ENCODE data around the gene EVA1C. TPM values are rescaled to one million over a fixed set of nuclear protein-coding genes. Genes with fewer than 3 reads are reported as not detected.
A peak's percentile ranks its signal among the peaks of the same experiment; 100 is the strongest.

The EVA1C gene
- total RNA-seq, 1 experiment from 2014 or later: 0.98 TPM

- Histone ChIP-seq H2BK20ac (ENCODE audit: low read depth, low read length, poor library complexity, severe bottlenecking) (no peak overlapping the region), H3K9ac (ENCODE audit: extremely low read depth, insufficient read length, low read length) (no peak overlapping the region), H2AK5ac (ENCODE audit: insufficient read length, low read length) (no peak overlapping the region), H3K4me2 (ENCODE audit: insufficient read depth, insufficient read length, low read length) (no peak overlapping the region), H2AFZ (ENCODE audit: low read length) (no peak overlapping the region), H3K18ac (ENCODE audit: insufficient read length, low read depth, low read length) (no peak overlapping the region), H3K56ac (ENCODE audit: insufficient read length, low read depth, low read length) (no peak overlapping the region), H4K20me1 (ENCODE audit: control insufficient read depth, insufficient read depth, insufficient read length) (no peaks in the 10 kb centered on the region), H3K27ac (ENCODE audit: insufficient read length, low read depth, low read length) (no peak overlapping the region), H3T11ph (ENCODE audit: low read length) (no peak overlapping the region), H4K5ac (ENCODE audit: insufficient read length, low read depth, low read length) (no peak overlapping the region), H2BK120ac (ENCODE audit: low read depth, low read length, poor library complexity, severe bottlenecking) (no peak overlapping the region), H3K23me2 (ENCODE audit: insufficient read length, low read depth, low read length, poor library complexity, severe bottlenecking) (no peaks in the 10 kb centered on the region), H3K79me1 (ENCODE audit: insufficient read depth, low read depth, low read length, poor library complexity, severe bottlenecking) (no peaks in the 10 kb centered on the region), H2BK15ac (ENCODE audit: low read depth, low read length) (no peak overlapping the region), H2BK12ac (ENCODE audit: insufficient read length, low read depth, low read length) (no peak overlapping the region), H4K8ac (replicated peaks; ENCODE audit: insufficient read length, low read depth, low read length) (no peak overlapping the region), H3K4me1 (ENCODE audit: insufficient read depth, low read length) (peaks cover 2% of the 10 kb centered on the region; the same call in 1 of the 2 replicates), H3K23ac (ENCODE audit: insufficient read length, low read depth, low read length) (no peak overlapping the region), H3K79me2 (ENCODE audit: insufficient read depth, low read length) (no peaks in the 10 kb centered on the region), H3K14ac (ENCODE audit: insufficient read depth, low read length) (no peak overlapping the region), H3K4ac (ENCODE audit: low read depth, low read length) (no peak overlapping the region), H4K91ac (ENCODE audit: insufficient read length, low read depth, low read length) (no peak overlapping the region), H2BK5ac (ENCODE audit: insufficient read length, low read length) (no peak overlapping the region), H3K9me3 (ENCODE audit: control insufficient read depth, low read depth, low read length) (no peaks in the 10 kb centered on the region), H3K27me3 (ENCODE audit: insufficient read depth, low read length) (no peaks in the 10 kb centered on the region)
- TF ChIP-seq CTCF (conservative IDR thresholded peaks at IDR 0.05): no peak
- DNase-seq: peak; percentile 22
- Mint-ChIP-seq H3K4me1 (peaks cover 12 to 13% of the 10 kb centered on the region in 2 experiments), H3K9me3 (no peaks in the 10 kb centered on the region), H3K27ac (peak overlapping the region in 2 of 3 experiments; percentile 24 to 95; a peak in 3 of 7 replicates), H3K27me3 (ENCODE audit: low read depth) (no peaks in the 10 kb centered on the region), H3K4me3 (no peak overlapping the region), H3K36me3 (ENCODE audit: insufficient read depth in 1 of 3, low read depth in 3 of 3) (0 out of 7 replicates have a peak, but pooled peaks cover 0 to 2% (median 0%) of the 10 kb centered on the region in 3 experiments)
- no CpG with 5 or more reads among the region's 13 CpGs for WGBS (ENCODE audit: extremely low coverage, insufficient read length, low lambda C conversion rate)
These were observed 64.3 kb downstream of the EVA1C start for GRCh38 chr21:32476661-32477423.
